AML-193 (cell line): ENCODE data around the gene PLS1.
A peak's percentile ranks its signal among the peaks of the same experiment; 100 is the strongest.
"Not testable (repeated sequence)": the region's sequence is repeated elsewhere in the genome, so short reads cannot be mapped to it uniquely, and the experiment has no call there.

ENCODE experiments used
- DNase-seq, 2 experiments: peaks; one replicate each; lab custom pipeline; 2025; lab: John Stamatoyannopoulos, UW

Gene PLS1

GRCh38 chr3:142693136-142693853 lies 97.1 kb downstream of the PLS1 start:
- DNase-seq, result no peak

DNA sequence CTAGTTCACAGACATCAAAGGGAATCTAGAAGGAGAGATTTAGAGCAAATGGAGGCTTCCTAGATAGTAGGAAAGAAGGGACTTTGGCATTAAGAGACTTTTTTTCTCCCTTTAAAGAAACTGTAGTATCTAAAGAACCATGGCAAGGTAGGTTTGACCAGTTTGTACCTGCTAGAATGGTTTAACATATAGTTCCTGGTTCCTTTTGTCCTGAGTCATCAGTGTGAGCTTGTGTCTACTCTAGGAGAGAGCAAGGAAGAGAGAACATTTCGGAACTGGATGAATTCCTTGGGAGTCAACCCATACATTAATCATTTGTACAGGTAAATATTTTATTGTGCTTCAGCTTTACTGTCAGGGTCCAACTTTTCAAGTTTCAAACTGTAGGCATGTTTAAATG lies 98.0 kb downstream of the PLS1 start:
- no peak for DNase-seq

GRCh38 chr3:142705198-142705597 lies 109.0 kb downstream of the PLS1 start:
- no peak for DNase-seq

GRCh38 chr3:142706321-142707127 lies 110.3 kb downstream of the PLS1 start:
- no peak for DNase-seq

DNA sequence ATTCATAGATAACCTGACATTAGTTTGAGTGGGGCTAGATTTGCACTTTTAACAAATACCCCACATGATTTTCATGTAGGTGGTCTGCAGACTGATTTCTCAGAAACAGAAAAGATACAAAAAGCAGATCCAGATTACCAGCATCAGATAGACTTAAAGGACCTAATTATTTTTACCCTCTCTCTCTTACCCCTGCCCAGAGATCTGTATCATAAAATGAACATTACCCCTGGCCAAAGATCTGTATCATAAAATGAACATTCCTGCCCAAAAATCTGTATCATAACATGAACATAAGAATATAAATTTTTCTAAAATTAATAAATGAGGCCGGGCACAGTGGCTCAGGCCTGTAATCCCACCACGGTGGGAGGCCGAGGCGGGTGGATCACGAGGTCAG lies 113.0 kb downstream of the PLS1 start:
- DNase-seq, result no peak

DNA sequence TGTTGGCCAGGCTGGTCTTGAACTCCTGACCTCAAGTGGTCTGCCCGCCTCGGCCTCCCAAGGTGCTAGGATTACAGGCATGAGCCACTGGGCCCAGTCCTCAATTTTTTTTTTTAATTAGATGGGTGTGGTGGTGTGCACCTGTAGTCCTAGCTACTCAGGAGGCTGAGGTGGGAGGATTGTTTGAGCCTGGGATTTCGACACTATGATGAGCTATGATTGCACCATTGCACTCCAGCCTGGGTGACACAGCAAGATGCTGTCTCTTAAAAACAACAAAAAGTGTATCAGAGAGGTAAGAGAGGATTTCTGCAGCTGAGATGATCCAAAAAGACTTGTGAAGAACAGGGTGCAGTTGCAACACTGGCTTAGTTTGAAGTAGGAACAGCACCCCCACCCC lies 118.7 kb downstream of the PLS1 start:
- peak in 1 of 2 experiments; percentile 7 for DNase-seq

DNA sequence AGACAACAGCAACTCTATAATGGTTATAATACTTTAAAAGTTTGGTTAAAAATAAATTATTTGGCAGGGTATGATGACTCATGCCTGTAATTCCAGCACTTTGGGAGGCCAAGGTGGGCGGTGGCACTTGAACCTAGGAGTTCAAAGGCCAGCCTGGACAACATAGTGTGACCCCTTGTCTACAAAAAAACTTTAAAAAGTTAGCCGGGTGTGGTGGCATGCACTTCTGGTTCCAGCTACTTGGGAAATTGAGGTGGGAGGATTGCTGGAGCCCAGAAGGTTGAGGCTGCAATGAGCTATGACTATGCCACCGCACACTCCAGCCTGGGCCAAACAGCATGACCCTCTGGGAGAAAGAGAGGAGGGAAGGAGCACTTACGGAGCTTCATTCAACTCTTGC lies 119.9 kb downstream of the PLS1 start:
- no peak for DNase-seq

DNA sequence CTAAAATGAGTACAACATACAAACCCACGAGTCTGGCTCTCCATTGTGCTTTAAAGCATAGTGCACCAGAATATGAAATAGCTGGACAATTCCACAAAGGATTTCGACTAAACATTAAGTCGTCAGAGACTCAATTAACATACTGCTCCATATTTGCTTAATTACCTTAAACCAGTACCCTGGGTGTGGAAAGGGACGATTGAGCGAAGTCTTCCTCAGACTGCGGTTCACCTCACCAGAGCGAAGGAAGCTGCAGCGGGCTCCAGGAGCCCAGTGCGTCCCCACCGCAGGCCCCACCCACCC lies 127.4 kb downstream of the PLS1 start:
- DNase-seq, result no peak

DNA sequence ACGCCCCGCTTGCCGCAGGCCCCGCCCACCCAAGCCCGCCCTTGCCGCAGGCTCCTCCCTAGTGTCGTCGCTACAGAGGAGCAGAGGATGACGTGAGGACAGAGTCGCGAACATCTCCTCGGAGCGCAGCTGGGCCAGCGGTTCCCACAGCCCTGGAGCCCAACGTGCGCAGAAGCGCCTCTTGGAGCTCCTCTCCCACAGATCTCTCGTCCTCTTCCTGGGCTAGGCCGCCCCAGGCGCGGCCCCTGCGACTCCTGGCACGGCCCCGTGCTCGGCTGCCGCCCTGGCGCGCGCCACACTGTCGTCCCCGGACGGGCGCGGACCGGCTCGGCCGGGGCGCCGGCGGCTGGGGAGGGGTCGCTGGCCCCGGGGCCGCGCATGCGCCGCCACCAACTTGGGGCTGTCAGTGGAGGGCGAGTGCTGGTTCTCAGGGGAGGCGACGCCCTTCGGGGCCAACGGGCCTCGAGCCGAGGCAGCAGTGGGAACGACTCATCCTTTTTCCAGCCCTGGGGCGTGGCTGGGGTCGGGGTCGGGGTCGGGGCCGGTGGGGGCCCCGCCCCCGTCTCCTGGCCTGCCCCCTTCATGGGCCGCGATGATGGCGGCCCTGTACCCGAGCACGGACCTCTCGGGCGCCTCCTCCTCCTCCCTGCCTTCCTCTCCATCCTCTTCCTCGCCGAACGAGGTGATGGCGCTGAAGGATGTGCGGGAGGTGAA lies 127.9 kb downstream of the PLS1 start, which contains the start of gene TRPC1:
Gene TRPC1, plus strand, starts transcription at position 67 of the 714 bp plus-strand sequence. Its CDS starts 526 bp downstream, at position 593.
- no peak for DNase-seq

GRCh38 chr3:142724682-142725356 lies 128.6 kb downstream of the PLS1 start:
- no peak for DNase-seq

DNA sequence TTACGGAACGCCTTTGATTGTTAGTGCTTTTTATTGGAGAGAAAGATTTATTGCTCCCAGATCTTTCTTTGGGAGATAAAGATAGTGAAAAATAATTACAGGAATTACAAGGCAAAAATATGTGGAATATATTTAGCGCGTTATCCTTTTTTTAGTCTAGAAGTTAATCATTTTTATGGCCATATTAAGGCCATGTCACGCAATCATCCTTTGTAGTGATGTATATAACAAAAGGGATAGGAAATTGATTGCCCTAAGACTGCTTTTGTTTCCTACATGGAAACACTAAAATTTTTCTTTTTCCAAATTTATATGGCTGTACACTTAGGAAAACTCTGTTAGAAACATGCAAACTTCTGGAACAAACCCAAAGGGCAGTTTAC lies 129.2 kb downstream of the PLS1 start:
- DNase-seq, result no peak

- no peak for DNase-seq
These were observed 129.8 kb downstream of the PLS1 start for GRCh38 chr3:142726017-142726416.

DNA sequence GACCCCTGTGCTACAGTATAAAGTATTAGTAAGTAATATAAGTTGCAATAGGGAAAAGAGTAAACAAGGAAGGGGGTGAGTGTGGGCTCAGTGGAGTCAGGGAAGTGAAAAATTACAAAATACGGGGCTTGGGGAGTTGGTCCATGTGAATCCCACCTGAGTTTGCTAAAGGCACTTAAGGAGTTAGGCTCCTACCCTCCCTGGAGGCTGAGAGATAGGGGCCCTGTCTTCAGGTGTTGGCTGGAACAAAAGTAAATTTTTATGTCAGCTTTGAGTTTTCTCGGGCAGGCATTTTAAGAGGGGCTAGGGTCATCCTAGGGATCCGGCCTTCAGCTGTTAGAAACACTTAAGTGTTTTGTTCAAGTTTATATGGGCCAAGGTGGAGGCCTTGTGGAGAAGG lies 135.9 kb downstream of the PLS1 start:
- no peak for DNase-seq

- no peak for DNase-seq
These were observed 138.6 kb downstream of the PLS1 start for GRCh38 chr3:142734834-142735233.

GRCh38 chr3:142735462-142735861 lies 139.3 kb downstream of the PLS1 start:
- DNase-seq, result no peak

DNA sequence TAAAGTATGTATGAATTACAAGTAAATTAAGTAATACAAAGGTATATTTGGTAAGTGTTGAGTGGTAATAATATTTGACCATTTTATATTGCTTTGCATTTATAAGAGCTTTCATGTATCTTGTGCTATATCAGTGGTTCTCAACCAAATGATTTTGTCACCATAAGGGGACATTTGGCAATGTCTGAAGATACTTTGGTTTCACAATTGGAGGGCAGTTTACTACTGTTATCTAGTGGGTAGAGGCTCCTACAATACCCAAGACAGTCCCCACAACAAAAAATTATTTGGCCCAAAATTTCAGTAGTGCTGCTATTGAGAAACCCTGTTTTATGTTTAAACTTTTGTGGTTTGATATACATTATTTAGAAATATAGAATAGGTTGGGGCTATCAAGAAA lies 142.2 kb downstream of the PLS1 start:
- DNase-seq, result peak in 1 of 2 experiments; percentile 11

DNA sequence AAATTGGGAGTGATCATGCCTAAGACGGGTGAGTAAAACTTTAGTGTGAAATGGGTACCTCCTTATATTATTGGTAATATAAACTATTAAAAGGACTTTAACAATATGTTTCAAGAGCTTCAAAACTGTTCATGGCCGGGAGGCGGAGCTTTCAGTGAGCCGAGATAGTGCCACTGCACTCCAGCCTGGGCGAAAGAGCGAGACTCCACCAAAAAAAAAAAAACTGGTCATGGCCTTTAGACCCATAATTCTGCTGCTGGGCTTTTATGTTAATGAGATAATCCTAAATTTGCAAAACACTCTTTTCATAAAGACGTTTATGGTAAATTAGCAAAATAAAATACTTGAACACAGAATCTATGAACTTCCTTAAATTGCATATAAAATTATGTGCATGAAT lies 150.5 kb downstream of the PLS1 start:
- DNase-seq, result no peak

DNA sequence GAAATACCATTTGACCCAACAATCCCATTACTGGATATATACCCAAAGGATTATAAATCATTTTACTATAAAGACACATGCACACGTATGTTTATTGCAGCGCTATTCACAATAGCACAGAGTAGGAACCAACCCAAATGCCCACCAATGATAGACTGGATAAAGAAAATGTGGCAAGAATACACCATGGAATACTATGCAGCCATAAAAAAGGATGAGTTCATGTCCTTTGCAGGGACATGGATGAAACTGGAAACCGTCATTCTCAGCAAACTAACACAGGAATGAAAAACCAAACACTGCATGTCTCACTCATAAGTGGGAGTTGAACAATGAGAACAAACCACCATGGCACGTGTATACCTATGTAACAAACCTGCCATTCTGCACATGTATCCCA lies 154.3 kb downstream of the PLS1 start:
- not testable (repeated sequence) for DNase-seq

GRCh38 chr3:142752605-142753004 lies 156.4 kb downstream of the PLS1 start:
- not testable (repeated sequence) for DNase-seq

GRCh38 chr3:142754494-142754893 lies 158.3 kb downstream of the PLS1 start:
- no peak for DNase-seq
